ENCODE results near the gene FAM180A.

DNA sequence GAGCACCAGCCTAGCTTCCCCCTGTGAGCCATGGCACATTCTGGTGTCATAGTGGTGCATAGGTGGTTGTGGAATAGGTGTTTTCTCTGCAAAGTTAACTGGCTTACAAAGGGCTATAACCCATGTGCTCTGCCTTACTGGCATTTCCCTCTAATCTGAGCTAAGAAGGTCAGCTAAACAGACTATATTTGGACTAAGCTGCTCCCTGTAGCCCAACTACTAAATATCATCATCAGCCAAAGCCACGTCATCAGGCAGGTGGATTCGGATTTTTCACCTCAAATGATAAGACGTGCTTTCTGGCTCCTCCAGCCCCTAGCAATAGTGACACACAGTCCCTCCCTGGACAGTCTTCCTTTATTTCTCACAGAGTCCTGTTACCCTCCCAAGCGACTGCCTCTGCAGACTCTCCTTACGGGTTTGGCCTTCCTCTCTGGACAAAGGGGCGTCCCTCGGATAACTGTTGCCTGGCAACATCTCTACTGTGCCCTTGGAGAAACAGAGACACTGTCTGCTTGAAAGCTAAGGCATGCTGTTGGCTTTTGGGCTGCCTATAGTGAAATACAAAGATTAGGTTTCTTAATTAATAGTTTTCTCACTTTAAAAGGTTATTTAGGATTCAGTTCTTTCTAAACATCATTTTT, 29.7 kb downstream of the FAM180A start:
- TF ChIP-seq, protein P1, sequence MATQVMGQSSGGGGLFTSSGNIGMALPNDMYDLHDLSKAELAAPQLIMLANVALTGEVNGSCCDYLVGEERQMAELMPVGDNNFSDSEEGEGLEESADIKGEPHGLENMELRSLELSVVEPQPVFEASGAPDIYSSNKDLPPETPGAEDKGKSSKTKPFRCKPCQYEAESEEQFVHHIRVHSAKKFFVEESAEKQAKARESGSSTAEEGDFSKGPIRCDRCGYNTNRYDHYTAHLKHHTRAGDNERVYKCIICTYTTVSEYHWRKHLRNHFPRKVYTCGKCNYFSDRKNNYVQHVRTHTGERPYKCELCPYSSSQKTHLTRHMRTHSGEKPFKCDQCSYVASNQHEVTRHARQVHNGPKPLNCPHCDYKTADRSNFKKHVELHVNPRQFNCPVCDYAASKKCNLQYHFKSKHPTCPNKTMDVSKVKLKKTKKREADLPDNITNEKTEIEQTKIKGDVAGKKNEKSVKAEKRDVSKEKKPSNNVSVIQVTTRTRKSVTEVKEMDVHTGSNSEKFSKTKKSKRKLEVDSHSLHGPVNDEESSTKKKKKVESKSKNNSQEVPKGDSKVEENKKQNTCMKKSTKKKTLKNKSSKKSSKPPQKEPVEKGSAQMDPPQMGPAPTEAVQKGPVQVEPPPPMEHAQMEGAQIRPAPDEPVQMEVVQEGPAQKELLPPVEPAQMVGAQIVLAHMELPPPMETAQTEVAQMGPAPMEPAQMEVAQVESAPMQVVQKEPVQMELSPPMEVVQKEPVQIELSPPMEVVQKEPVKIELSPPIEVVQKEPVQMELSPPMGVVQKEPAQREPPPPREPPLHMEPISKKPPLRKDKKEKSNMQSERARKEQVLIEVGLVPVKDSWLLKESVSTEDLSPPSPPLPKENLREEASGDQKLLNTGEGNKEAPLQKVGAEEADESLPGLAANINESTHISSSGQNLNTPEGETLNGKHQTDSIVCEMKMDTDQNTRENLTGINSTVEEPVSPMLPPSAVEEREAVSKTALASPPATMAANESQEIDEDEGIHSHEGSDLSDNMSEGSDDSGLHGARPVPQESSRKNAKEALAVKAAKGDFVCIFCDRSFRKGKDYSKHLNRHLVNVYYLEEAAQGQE (IDR thresholded peaks at IDR 0.05; ENCODE audit: unreplicated experiment), result no peak
- TF ChIP-seq, protein P2, sequence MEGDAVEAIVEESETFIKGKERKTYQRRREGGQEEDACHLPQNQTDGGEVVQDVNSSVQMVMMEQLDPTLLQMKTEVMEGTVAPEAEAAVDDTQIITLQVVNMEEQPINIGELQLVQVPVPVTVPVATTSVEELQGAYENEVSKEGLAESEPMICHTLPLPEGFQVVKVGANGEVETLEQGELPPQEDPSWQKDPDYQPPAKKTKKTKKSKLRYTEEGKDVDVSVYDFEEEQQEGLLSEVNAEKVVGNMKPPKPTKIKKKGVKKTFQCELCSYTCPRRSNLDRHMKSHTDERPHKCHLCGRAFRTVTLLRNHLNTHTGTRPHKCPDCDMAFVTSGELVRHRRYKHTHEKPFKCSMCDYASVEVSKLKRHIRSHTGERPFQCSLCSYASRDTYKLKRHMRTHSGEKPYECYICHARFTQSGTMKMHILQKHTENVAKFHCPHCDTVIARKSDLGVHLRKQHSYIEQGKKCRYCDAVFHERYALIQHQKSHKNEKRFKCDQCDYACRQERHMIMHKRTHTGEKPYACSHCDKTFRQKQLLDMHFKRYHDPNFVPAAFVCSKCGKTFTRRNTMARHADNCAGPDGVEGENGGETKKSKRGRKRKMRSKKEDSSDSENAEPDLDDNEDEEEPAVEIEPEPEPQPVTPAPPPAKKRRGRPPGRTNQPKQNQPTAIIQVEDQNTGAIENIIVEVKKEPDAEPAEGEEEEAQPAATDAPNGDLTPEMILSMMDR (conservative IDR thresholded peaks at IDR 0.05; ENCODE audit: low read depth in 2 of 2), result no peak
- TF ChIP-seq EZH2 (IDR thresholded peaks at IDR 0.05; ENCODE audit: low read depth, unreplicated experiment) (no peak), POLR2AphosphoS5 (IDR thresholded peaks at IDR 0.05; ENCODE audit: low read depth) (no peak), EZH2phosphoT487 (IDR thresholded peaks at IDR 0.05; ENCODE audit: unreplicated experiment) (no peak), JUNB (IDR thresholded peaks at IDR 0.05; ENCODE audit: unreplicated experiment) (no peak), ZNF114 (CRISPR knock-in tag; IDR thresholded peaks at IDR 0.05) (no peak), STAT1 (IDR thresholded peaks at IDR 0.05; ENCODE audit: unreplicated experiment) (no peak), CREB1 (CRISPR knock-in tag; IDR thresholded peaks at IDR 0.05; ENCODE audit: low read depth) (no peak)
- TF ChIP-seq, protein P3, sequence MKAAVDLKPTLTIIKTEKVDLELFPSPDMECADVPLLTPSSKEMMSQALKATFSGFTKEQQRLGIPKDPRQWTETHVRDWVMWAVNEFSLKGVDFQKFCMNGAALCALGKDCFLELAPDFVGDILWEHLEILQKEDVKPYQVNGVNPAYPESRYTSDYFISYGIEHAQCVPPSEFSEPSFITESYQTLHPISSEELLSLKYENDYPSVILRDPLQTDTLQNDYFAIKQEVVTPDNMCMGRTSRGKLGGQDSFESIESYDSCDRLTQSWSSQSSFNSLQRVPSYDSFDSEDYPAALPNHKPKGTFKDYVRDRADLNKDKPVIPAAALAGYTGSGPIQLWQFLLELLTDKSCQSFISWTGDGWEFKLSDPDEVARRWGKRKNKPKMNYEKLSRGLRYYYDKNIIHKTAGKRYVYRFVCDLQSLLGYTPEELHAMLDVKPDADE (IDR thresholded peaks at IDR 0.05), result no peak
- TF ChIP-seq, protein P4, sequence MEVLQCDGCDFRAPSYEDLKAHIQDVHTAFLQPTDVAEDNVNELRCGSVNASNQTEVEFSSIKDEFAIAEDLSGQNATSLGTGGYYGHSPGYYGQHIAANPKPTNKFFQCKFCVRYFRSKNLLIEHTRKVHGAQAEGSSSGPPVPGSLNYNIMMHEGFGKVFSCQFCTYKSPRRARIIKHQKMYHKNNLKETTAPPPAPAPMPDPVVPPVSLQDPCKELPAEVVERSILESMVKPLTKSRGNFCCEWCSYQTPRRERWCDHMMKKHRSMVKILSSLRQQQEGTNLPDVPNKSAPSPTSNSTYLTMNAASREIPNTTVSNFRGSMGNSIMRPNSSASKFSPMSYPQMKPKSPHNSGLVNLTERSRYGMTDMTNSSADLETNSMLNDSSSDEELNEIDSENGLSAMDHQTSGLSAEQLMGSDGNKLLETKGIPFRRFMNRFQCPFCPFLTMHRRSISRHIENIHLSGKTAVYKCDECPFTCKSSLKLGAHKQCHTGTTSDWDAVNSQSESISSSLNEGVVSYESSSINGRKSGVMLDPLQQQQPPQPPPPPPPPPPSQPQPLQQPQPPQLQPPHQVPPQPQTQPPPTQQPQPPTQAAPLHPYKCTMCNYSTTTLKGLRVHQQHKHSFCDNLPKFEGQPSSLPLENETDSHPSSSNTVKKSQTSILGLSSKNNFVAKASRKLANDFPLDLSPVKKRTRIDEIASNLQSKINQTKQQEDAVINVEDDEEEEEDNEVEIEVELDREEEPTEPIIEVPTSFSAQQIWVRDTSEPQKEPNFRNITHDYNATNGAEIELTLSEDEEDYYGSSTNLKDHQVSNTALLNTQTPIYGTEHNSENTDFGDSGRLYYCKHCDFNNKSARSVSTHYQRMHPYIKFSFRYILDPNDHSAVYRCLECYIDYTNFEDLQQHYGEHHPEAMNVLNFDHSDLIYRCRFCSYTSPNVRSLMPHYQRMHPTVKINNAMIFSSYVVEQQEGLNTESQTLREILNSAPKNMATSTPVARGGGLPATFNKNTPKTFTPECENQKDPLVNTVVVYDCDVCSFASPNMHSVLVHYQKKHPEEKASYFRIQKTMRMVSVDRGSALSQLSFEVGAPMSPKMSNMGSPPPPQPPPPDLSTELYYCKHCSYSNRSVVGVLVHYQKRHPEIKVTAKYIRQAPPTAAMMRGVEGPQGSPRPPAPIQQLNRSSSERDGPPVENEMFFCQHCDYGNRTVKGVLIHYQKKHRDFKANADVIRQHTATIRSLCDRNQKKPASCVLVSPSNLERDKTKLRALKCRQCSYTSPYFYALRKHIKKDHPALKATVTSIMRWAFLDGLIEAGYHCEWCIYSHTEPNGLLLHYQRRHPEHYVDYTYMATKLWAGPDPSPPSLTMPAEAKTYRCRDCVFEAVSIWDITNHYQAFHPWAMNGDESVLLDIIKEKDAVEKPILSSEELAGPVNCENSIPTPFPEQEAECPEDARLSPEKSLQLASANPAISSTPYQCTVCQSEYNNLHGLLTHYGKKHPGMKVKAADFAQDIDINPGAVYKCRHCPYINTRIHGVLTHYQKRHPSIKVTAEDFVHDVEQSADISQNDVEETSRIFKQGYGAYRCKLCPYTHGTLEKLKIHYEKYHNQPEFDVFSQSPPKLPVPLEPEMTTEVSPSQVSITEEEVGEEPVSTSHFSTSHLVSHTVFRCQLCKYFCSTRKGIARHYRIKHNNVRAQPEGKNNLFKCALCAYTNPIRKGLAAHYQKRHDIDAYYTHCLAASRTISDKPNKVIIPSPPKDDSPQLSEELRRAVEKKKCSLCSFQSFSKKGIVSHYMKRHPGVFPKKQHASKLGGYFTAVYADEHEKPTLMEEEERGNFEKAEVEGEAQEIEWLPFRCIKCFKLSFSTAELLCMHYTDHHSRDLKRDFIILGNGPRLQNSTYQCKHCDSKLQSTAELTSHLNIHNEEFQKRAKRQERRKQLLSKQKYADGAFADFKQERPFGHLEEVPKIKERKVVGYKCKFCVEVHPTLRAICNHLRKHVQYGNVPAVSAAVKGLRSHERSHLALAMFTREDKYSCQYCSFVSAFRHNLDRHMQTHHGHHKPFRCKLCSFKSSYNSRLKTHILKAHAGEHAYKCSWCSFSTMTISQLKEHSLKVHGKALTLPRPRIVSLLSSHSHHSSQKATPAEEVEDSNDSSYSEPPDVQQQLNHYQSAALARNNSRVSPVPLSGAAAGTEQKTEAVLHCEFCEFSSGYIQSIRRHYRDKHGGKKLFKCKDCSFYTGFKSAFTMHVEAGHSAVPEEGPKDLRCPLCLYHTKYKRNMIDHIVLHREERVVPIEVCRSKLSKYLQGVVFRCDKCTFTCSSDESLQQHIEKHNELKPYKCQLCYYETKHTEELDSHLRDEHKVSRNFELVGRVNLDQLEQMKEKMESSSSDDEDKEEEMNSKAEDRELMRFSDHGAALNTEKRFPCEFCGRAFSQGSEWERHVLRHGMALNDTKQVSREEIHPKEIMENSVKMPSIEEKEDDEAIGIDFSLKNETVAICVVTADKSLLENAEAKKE (CRISPR knock-in tag; IDR thresholded peaks at IDR 0.05), result no peak
